Measurements from ENCODE around the gene NHEJ1.

DNA sequence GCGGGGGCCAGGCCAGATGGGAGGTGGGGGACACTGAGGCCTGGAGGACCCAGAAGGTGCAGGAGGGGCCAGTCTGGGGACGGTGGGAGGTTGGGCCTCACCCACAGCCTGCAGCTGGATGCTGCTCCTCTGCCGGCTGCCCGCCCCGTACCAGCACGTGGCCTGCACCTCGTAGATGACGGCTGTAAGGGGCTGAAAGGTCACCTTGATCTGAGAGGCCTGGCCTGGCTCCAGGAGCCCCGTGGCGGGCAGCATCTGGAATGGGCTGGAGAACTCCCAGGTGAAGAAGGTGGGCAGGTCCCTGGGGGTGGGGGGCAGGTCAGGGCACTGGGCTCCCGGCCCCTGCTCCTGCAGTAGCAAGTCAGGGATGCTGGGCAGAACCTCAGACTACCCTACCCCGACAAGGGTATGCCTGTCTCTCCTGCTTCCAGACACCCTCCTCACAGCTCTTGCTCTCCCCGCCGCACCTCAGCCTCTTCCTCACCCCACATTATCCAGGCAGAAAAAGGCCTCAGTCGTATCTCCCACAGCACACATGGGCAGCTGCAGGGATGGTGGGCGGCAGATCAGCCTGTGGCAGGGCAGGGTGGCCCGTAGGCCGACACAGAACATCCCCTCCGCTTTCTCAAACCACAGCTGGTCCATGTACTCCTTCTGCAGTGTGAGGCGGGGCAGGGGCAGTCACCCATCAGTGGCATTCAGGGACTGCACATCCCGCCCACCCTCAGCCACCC, 129.4 kb downstream of the NHEJ1 start:
- TF ChIP-seq, protein P1, sequence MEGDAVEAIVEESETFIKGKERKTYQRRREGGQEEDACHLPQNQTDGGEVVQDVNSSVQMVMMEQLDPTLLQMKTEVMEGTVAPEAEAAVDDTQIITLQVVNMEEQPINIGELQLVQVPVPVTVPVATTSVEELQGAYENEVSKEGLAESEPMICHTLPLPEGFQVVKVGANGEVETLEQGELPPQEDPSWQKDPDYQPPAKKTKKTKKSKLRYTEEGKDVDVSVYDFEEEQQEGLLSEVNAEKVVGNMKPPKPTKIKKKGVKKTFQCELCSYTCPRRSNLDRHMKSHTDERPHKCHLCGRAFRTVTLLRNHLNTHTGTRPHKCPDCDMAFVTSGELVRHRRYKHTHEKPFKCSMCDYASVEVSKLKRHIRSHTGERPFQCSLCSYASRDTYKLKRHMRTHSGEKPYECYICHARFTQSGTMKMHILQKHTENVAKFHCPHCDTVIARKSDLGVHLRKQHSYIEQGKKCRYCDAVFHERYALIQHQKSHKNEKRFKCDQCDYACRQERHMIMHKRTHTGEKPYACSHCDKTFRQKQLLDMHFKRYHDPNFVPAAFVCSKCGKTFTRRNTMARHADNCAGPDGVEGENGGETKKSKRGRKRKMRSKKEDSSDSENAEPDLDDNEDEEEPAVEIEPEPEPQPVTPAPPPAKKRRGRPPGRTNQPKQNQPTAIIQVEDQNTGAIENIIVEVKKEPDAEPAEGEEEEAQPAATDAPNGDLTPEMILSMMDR (conservative IDR thresholded peaks at IDR 0.05): no peak
- TF ChIP-seq ZFX (IDR thresholded peaks at IDR 0.05): no peak

Measured in C4-2B (cell line).